PC-9 (cell line): ENCODE data around the gene ATP10B. TPM values are rescaled to one million over a fixed set of nuclear protein-coding genes. Genes with fewer than 3 reads are reported as not detected.
"Not testable (repeated sequence)": the region's sequence is repeated elsewhere in the genome, so short reads cannot be mapped to it uniquely, and the experiment has no call there.

Experiments used
- BruUV-seq: library from RNA; stranded (reverse); fragments of 400-500 nt; replicated peaks from 2 replicates; lab custom pipeline; 2021; lab: Mats Ljungman, UMichigan
- CTCF ChIA-PET: fragments of 300-600 bp; sonication (Branson Sonifier 250); formaldehyde crosslinking; loops from one replicate; lab custom pipeline; 2022; ENCODE audit warnings: antibody characterized with exemption; lab: Charles Lee
- POLR2A ChIA-PET: fragments of 300-600 bp; sonication (Branson Sonifier 250); formaldehyde crosslinking; loops from one replicate; lab custom pipeline; 2022; ENCODE audit warnings: antibody characterized with exemption; ENCODE audit not compliant: unreplicated experiment; lab: Charles Lee
- DNase-seq, 2 experiments: peaks; one replicate each; pipeline versions ENCODE4 v3.0.0 to v3.0.0-alpha.2; 2015 to 2022; ENCODE audit warnings: mixed read lengths in 1 of 2
- H2AFZ ChIP-seq: fragments of 200-600 bp; sonication (generic); 2 replicates; pipeline ENCODE4 v1.8.1; 2017; ENCODE audit warnings: antibody characterized with exemption
- H3F3A ChIP-seq: fragments of 200-600 bp; sonication (generic); 2 replicates; pipeline ENCODE4 v1.8.1; 2017; ENCODE audit warnings: antibody characterized with exemption, mild to moderate bottlenecking, low read depth; ENCODE audit not compliant: insufficient read depth
- H3K27ac ChIP-seq: fragments of 200-600 bp; sonication (generic); 2 replicates; pipeline ENCODE4 v1.6.1; 2016; ENCODE audit warnings: mixed run types
- H3K27me3 ChIP-seq: fragments of 200-600 bp; sonication (generic); 2 replicates; pipeline ENCODE4 v1.6.1; 2016; ENCODE audit warnings: low read depth, mixed run types; ENCODE audit not compliant: insufficient read depth
- H3K36me3 ChIP-seq: fragments of 200-600 bp; sonication (generic); 2 replicates; pipeline ENCODE4 v1.6.1; 2016; ENCODE audit warnings: low read depth, mixed run types
- H3K4me1 ChIP-seq: fragments of 200-600 bp; sonication (generic); replicated peaks from 2 replicates; pipeline ENCODE4 v1.6.1; 2016; ENCODE audit warnings: mixed run types; ENCODE audit not compliant: insufficient read depth
- H3K4me2 ChIP-seq: fragments of 200-600 bp; sonication (generic); 2 replicates; pipeline ENCODE4 v1.6.1; 2017; ENCODE audit warnings: mixed run types
- H3K4me3 ChIP-seq: fragments of 200-600 bp; sonication (generic); 2 replicates; pipeline ENCODE4 v1.6.1; 2016; ENCODE audit warnings: mixed run types
- H3K79me2 ChIP-seq: fragments of 200-600 bp; sonication (generic); 2 replicates; pipeline ENCODE4 v1.6.1; 2017; ENCODE audit warnings: low read depth, mixed run types
- H3K9me2 ChIP-seq: fragments of 200-600 bp; sonication (generic); 2 replicates; pipeline ENCODE4 v1.8.1; 2017; ENCODE audit warnings: mild to moderate bottlenecking; ENCODE audit not compliant: insufficient read depth
- H3K9me3 ChIP-seq: fragments of 200-600 bp; sonication (generic); 2 replicates; pipeline ENCODE4 v1.8.1; 2016; ENCODE audit warnings: low read depth; ENCODE audit not compliant: insufficient read depth
- H4K20me1 ChIP-seq: fragments of 200-600 bp; sonication (generic); 2 replicates; pipeline ENCODE4 v1.8.1; 2017; ENCODE audit not compliant: insufficient read depth
- EZH2 ChIP-seq: fragments of 200-600 bp; sonication (generic); IDR thresholded peaks from 2 replicates; pipeline ENCODE4 v1.8.0; 2017; ENCODE audit warnings: antibody characterized with exemption, low read depth
- intact Hi-C: fragments of 100-400 bp; cut with micrococcal nuclease; formaldehyde crosslinking; loops from one replicate; pipeline ENCODE4 v1.10.0; 2022; ENCODE audit not compliant: unreplicated experiment
- total RNA-seq: library from RNA; stranded (reverse); gene quantifications from 2 replicates; pipeline ENCODE4 v1.2.3, GENCODE V29; 2021
- TF ChIP-seq, protein P1 (sequence below): fragments of 200-600 bp; sonication (generic); conservative IDR thresholded peaks from 2 replicates; pipeline ENCODE4 v1.6.1; 2017; ENCODE audit warnings: mixed run types, antibody characterized with exemption, mild to moderate bottlenecking, moderate library complexity

The ATP10B gene
- total RNA-seq, 1 experiment from 2014 or later = not detected

DNA sequence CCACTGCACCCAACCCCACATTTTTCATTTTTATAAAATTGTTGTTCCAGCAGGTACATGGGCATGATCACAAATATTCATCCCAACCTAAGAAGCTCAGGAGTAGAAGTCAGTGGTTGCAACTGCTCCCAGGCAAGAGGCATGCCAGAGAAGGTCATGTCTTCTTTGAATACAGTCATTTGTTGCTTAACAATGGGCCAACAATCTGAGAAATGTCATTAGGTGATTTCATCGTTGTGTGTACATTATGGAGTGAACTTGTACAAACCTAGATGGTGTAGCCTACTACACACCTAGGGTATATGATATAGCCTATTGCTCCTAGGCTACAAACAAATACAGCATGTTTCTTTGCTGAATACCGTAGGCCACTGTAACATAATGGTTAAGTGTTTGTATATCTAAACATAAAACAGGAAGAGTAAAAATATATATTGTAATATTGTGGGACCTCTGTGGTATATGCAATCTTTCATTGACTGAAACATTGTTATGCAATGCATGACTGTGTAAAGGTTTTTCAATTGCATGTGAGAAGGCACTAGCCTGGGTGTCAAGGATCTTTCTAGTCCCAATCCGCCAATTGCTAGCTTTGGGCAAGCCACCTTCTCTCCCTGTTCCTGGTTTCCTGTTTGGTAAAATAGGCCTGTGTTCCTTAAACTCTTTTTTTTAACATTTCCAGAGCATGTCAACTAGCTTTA is 27.6 kb downstream of the ATP10B start:
- Histone ChIP-seq H2AFZ (no peak overlapping the region), H3K79me2 (no peaks in the 10 kb centered on the region), H3K4me2 (no peak overlapping the region), H3K27me3 (no peaks in the 10 kb centered on the region), H4K20me1 (no peaks in the 10 kb centered on the region), H3K4me1 (no peaks in the 10 kb centered on the region), H3K27ac (no peak overlapping the region), H3K9me3 (no peaks in the 10 kb centered on the region), H3K4me3 (no peak overlapping the region), H3K9me2 (no peaks in the 10 kb centered on the region), H3F3A (no peaks in the 10 kb centered on the region), H3K36me3 (no peaks in the 10 kb centered on the region)
- DNase-seq = no peak
- BruUV-seq = no TSS peak
- CTCF ChIA-PET = no interaction called here
- POLR2A ChIA-PET = no interaction called here
- TF ChIP-seq EZH2 = no peak
- TF ChIP-seq, protein P1, sequence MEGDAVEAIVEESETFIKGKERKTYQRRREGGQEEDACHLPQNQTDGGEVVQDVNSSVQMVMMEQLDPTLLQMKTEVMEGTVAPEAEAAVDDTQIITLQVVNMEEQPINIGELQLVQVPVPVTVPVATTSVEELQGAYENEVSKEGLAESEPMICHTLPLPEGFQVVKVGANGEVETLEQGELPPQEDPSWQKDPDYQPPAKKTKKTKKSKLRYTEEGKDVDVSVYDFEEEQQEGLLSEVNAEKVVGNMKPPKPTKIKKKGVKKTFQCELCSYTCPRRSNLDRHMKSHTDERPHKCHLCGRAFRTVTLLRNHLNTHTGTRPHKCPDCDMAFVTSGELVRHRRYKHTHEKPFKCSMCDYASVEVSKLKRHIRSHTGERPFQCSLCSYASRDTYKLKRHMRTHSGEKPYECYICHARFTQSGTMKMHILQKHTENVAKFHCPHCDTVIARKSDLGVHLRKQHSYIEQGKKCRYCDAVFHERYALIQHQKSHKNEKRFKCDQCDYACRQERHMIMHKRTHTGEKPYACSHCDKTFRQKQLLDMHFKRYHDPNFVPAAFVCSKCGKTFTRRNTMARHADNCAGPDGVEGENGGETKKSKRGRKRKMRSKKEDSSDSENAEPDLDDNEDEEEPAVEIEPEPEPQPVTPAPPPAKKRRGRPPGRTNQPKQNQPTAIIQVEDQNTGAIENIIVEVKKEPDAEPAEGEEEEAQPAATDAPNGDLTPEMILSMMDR = no peak
- intact Hi-C loops = no loop called here

DNA sequence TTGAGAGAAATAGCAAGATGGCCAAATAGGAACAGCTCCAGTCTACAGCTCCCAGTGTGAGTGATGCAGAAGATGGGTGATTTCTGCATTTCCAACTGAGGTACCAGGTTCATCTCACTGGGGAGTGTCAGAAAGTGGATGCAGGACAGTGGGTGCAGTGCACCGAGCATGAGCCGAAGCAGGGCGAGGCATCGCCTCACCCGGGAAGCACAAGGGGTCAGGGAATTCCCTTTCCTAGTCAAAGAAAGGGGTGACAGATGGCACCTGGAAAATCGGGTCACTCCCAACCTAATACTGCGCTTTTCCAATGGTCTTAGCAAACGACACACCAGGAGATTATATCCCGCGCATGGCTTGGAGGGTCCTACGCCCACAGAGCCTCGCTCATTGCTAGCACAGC is 39.0 kb downstream of the ATP10B start:
- H3K4me3 ChIP-seq, H3K4me1 ChIP-seq, H3K4me2 ChIP-seq, H4K20me1 ChIP-seq, H3K27me3 ChIP-seq, intact Hi-C loops, POLR2A ChIA-PET, H3F3A ChIP-seq, H3K9me3 ChIP-seq, H3K9me2 ChIP-seq, H3K27ac ChIP-seq, H3K36me3 ChIP-seq, H3K79me2 ChIP-seq, BruUV-seq, DNase-seq, H2AFZ ChIP-seq: not testable (repeated sequence)
- CTCF ChIA-PET = interaction anchor here (0.7 kb wide), 1 partner anchor 305 kb away, joined by 3 read pairs; no protein-coding TSS in a partner anchor

DNA sequence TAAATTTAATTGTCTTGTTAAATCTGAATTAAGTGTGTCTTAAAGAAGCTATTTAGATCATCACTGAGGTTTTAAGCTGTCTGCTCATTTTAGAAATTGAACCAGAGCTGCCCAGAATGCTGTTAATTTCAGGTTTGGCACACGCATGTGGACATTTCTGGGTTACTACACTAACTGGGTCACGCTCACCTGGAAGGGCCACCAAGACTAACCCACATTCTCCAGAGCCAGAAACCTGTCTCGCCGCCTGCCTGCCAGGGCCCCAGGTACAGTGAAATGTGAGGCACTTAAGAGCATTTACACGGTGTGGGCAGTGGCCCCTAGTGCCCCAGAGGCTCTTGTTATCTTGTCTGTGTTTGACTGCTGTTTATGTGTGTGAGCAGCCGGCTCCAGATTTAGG is 46.6 kb downstream of the ATP10B start:
- no TSS peak for BruUV-seq
- no peaks in the 10 kb centered on the region for H3K9me2 ChIP-seq
- intact Hi-C loops = no loop called here
- no peaks in the 10 kb centered on the region for H3K27me3 ChIP-seq
- TF ChIP-seq, protein P1 = no peak
- TF ChIP-seq EZH2 = no peak
- no peaks in the 10 kb centered on the region for H3K4me1 ChIP-seq
- H3K79me2 ChIP-seq = no peaks in the 10 kb centered on the region
- H3F3A ChIP-seq = no peaks in the 10 kb centered on the region
- H3K9me3 ChIP-seq = no peaks in the 10 kb centered on the region
- H3K4me3 ChIP-seq = no peak overlapping the region
- CTCF ChIA-PET = no interaction called here
- H3K27ac ChIP-seq = no peak overlapping the region
- no peak overlapping the region for H2AFZ ChIP-seq
- no peaks in the 10 kb centered on the region for H4K20me1 ChIP-seq
- no peak overlapping the region for H3K4me2 ChIP-seq
- no peaks in the 10 kb centered on the region for H3K36me3 ChIP-seq
- POLR2A ChIA-PET = no interaction called here
- no peak for DNase-seq

DNA sequence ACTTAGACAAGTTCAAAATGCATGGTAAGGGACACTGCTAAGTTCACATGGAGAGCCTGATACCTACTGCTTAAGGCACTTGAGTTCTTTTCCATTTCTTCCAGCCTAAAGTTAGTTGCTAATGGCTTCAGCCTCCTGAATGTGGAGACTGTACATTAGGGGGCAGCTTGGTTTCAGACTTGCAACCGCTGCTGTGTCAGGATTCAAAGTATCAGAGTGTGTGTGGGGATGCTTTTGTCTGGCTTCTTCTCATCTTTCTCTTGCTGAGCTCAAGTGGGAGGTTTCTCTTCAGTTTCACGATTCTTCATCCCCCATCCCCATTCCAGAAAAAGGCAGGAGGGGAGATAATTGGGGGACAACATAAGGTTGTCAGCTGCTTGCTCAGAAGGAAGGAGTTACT is 49.4 kb downstream of the ATP10B start:
- DNase-seq = no peak
- Histone ChIP-seq H2AFZ (no peak overlapping the region), H3K4me1 (no peaks in the 10 kb centered on the region), H3F3A (no peaks in the 10 kb centered on the region), H3K9me2 (no peaks in the 10 kb centered on the region), H3K79me2 (no peaks in the 10 kb centered on the region), H3K4me3 (no peak overlapping the region), H3K9me3 (no peaks in the 10 kb centered on the region), H3K27me3 (0 out of 2 replicates have a peak, but pooled peaks cover 2% of the 10 kb centered on the region), H3K27ac (no peak overlapping the region), H3K36me3 (no peaks in the 10 kb centered on the region), H3K4me2 (no peak overlapping the region), H4K20me1 (no peaks in the 10 kb centered on the region)
- no TSS peak for BruUV-seq
- TF ChIP-seq EZH2 = no peak
- ChIA-PET POLR2A (no interaction called here), CTCF (no interaction called here)
- intact Hi-C loops = no loop called here
